ENCODE results near the gene SREK1.

DNA sequence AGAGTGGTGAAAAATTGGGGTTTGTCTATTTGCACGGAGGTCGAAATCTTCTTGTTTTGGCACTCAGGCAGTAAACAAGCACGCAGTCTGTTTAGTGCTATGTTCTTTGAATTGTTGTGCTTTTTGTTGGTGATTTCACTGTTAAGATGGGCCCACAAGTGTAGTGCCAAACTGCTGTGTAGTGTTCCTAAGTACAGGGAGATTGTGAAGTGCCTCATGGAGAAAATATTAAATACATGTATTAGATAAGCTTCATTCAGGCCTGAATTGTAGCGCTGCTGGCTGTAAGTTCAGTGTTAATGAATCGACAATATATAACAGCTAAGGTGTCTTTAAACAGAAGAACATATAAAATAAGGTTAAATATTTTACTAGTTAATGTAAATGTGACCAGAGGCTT, 17.3 kb downstream of the SREK1 start:
- TF ChIP-seq CTCF (IDR thresholded peaks at IDR 0.05; ENCODE audit: low read depth, low read length, poor library complexity, severe bottlenecking) (no peak), EZH2phosphoT487 (IDR thresholded peaks at IDR 0.05; ENCODE audit: borderline replicate concordance, low read length) (no peak)
